SK-N-SH (cell line): ENCODE results near the gene MRAP2. TPM values are rescaled to one million over a fixed set of nuclear protein-coding genes. Genes with fewer than 3 reads are reported as not detected.
"Not testable (repeated sequence)": the region's sequence is repeated elsewhere in the genome, so short reads cannot be mapped to it uniquely, and the experiment has no call there.

Experiments used
- CTCF ChIA-PET: fragments of 300-600, 350-600 bp; formaldehyde crosslinking; extraction: SDS; loops from one replicate; lab custom pipeline; 2021; lab: Yijun Ruan, JAX
- POLR2A ChIA-PET: fragments of 350-600 bp; sonication (Branson Sonifier 250); formaldehyde crosslinking; extraction: SDS; loops from one replicate; lab custom pipeline; 2020; ENCODE audit warnings: antibody characterized with exemption, inconsistent platforms; lab: Yijun Ruan, JAX
- DNase-seq: peaks from one replicate; pipeline ENCODE4 v3.0.0; 2012
- H2AFZ ChIP-seq: fragments of 200-600 bp; sonication (generic); 2 replicates; pipeline ENCODE4 v1.8.1; 2016; ENCODE audit warnings: antibody characterized with exemption, mild to moderate bottlenecking, low read depth
- H3F3A ChIP-seq: fragments of 200-600 bp; sonication (generic); replicated peaks from 2 replicates; pipeline ENCODE3; 2016; ENCODE audit warnings: antibody characterized with exemption, mild to moderate bottlenecking; ENCODE audit not compliant: insufficient read depth
- H3K27ac ChIP-seq, 2 experiments: fragments of 200-500 bp in 1 of 2; fragments of 200-600 bp in 1 of 2; sonication (Bioruptor generic) in 1 of 2; sonication (generic), shearing (Covaris generic) in 1 of 2; 2 replicates each; pipeline versions ENCODE4 v1.5.1 to v1.6.1; 2014 to 2016; ENCODE audit warnings: low read depth in 2 of 2, inconsistent platforms in 1 of 2, low read length in 1 of 2, mild to moderate bottlenecking in 1 of 2, mixed read lengths in 1 of 2
- H3K27me3 ChIP-seq: fragments of 200-600 bp; sonication (generic), shearing (Covaris generic); 2 replicates; pipeline ENCODE4 v1.6.1; 2016; ENCODE audit warnings: mixed run types; ENCODE audit not compliant: insufficient read depth
- H3K36me3 ChIP-seq, 2 experiments: fragments of 200-500 bp in 1 of 2; fragments of 200-600 bp in 1 of 2; sonication (Bioruptor generic) in 1 of 2; sonication (generic) in 1 of 2; replicated peaks in 1 of 2; 2 replicates each; pipeline versions ENCODE3 to v1.5.1; 2014 to 2016; ENCODE audit warnings: low read length in 1 of 2, mild to moderate bottlenecking in 1 of 2; ENCODE audit not compliant: insufficient read depth in 2 of 2, control insufficient read depth in 1 of 2
- H3K4me1 ChIP-seq, 2 experiments: fragments of 200-500 bp in 1 of 2; fragments of 200-600 bp in 1 of 2; sonication (Bioruptor generic) in 1 of 2; sonication (generic), shearing (Covaris generic) in 1 of 2; 2 replicates each; pipeline versions ENCODE4 v1.5.1 to v1.6.1; 2014 to 2016; ENCODE audit warnings: low read depth in 1 of 2, low read length in 1 of 2, mixed run types in 1 of 2; ENCODE audit not compliant: insufficient read depth in 2 of 2, control insufficient read depth in 1 of 2
- H3K4me2 ChIP-seq: fragments of 200-600 bp; sonication (generic), shearing (Covaris generic); 2 replicates; pipeline ENCODE4 v1.6.1; 2017; ENCODE audit warnings: mixed run types
- H3K4me3 ChIP-seq, 2 experiments: fragments of 200-500 bp in 1 of 2; fragments of 200-600 bp in 1 of 2; sonication (Bioruptor generic) in 1 of 2; sonication (generic), shearing (Covaris generic) in 1 of 2; 2 replicates each; pipeline versions ENCODE4 v1.5.1 to v1.8.1; 2014 to 2016; ENCODE audit warnings: low read depth in 2 of 2, inconsistent platforms in 1 of 2, low read length in 1 of 2, mild to moderate bottlenecking in 1 of 2, mixed read lengths in 1 of 2, moderate library complexity in 1 of 2
- H3K79me2 ChIP-seq: fragments of 200-600 bp; sonication (generic); 2 replicates; pipeline ENCODE4 v1.8.1; 2017; ENCODE audit warnings: mild to moderate bottlenecking; ENCODE audit not compliant: insufficient read depth
- H3K9ac ChIP-seq: fragments of 200-600 bp; sonication (generic); 2 replicates; pipeline ENCODE4 v1.6.1; 2017; ENCODE audit warnings: mixed run types
- H3K9me2 ChIP-seq: fragments of 200-600 bp; sonication (generic); 2 replicates; pipeline ENCODE4 v1.6.1; 2017; ENCODE audit warnings: mixed run types
- H3K9me3 ChIP-seq: fragments of 200-600 bp; sonication (generic); 2 replicates; pipeline ENCODE4 v1.6.1; 2017; ENCODE audit warnings: mixed run types, mild to moderate bottlenecking, moderate library complexity
- H4K20me1 ChIP-seq: fragments of 200-600 bp; sonication (generic); 2 replicates; pipeline ENCODE4 v1.6.1; 2017; ENCODE audit warnings: mild to moderate bottlenecking, mixed run types; ENCODE audit not compliant: insufficient read depth
- CTCF ChIP-seq: fragments of 200-600 bp; sonication (generic); IDR thresholded peaks from 2 replicates; pipeline ENCODE4 v1.6.1; 2017; ENCODE audit warnings: antibody characterized with exemption, mild to moderate bottlenecking, moderate library complexity
- EP300 ChIP-seq, 2 experiments: IDR thresholded peaks; 2 replicates each; pipeline versions ENCODE4 v1.4.0 to v1.6.1; 2012; ENCODE audit warnings: borderline replicate concordance in 1 of 2, low read depth in 1 of 2, low read length in 1 of 2
- FOSL2 ChIP-seq: IDR thresholded peaks from 2 replicates; pipeline ENCODE4 v1.4.0; 2012; ENCODE audit warnings: low read depth, mild to moderate bottlenecking, moderate library complexity, borderline replicate concordance
- FOXJ3 ChIP-seq: sonication (generic); formaldehyde crosslinking; IDR thresholded peaks from 2 replicates; pipeline ENCODE4 v1.5.1; 2020; ENCODE audit warnings: mild to moderate bottlenecking, missing genetic modification reagents
- FOXM1 ChIP-seq: IDR thresholded peaks from 2 replicates; pipeline ENCODE4 v1.4.0; 2012; ENCODE audit warnings: low read depth, mild to moderate bottlenecking
- GABPA ChIP-seq: IDR thresholded peaks from 2 replicates; pipeline ENCODE4 v1.4.0; 2012; ENCODE audit warnings: low read depth, mild to moderate bottlenecking
- IRF3 ChIP-seq: fragments of 150-350 bp; IDR thresholded peaks from 2 replicates; pipeline ENCODE4 v1.6.1; 2016; ENCODE audit warnings: mild to moderate bottlenecking, low read depth, low read length
- MEF2A ChIP-seq: IDR thresholded peaks from 2 replicates; pipeline ENCODE4 v1.4.0; 2012; ENCODE audit warnings: low read depth, borderline replicate concordance
- NFIC ChIP-seq: IDR thresholded peaks from 2 replicates; pipeline ENCODE4 v1.4.0; 2012; ENCODE audit warnings: borderline replicate concordance
- NRF1 ChIP-seq: IDR thresholded peaks from 2 replicates; pipeline ENCODE4 v1.6.1; 2012; ENCODE audit warnings: low read depth, mild to moderate bottlenecking, low read length
- RAD21 ChIP-seq: IDR thresholded peaks from 2 replicates; pipeline ENCODE4 v1.6.1; 2012; ENCODE audit warnings: mild to moderate bottlenecking, low read length
- RXRA ChIP-seq: IDR thresholded peaks from 2 replicates; pipeline ENCODE4 v1.4.0; 2012; ENCODE audit warnings: low read depth, mild to moderate bottlenecking, borderline replicate concordance
- SIN3A ChIP-seq: IDR thresholded peaks from 2 replicates; pipeline ENCODE4 v1.6.1; 2012; ENCODE audit warnings: low read depth, mild to moderate bottlenecking, low read length, moderate library complexity, borderline replicate concordance
- TCF12 ChIP-seq: IDR thresholded peaks from 2 replicates; pipeline ENCODE4 v1.4.0; 2012
- TEAD4 ChIP-seq: IDR thresholded peaks from 2 replicates; pipeline ENCODE4 v1.4.0; 2012; ENCODE audit warnings: mild to moderate bottlenecking, borderline replicate concordance; ENCODE audit not compliant: insufficient read depth
- YY1 ChIP-seq: IDR thresholded peaks from 2 replicates; pipeline ENCODE4 v1.4.0; 2012; ENCODE audit warnings: low read depth, mild to moderate bottlenecking
- WGBS: methylation state at CpG from one replicate; pipeline ENCODE4 v1.1.6; 2017; ENCODE audit warnings: low lambda C conversion rate; 5-methylcytosine and 5-hydroxymethylcytosine counted together
- polyA plus RNA-seq, 3 experiments: library from polyadenylated mRNA; depleted of rRNA; stranded (reverse); fragments of >200 nt; gene quantifications; 2 replicates each; pipeline ENCODE4 v1.2.3, GENCODE V29; 2012

The MRAP2 gene
- polyA plus RNA-seq, 1 of the 3 experiments (the other 2 are of a cell fraction), result 0.12 TPM

DNA sequence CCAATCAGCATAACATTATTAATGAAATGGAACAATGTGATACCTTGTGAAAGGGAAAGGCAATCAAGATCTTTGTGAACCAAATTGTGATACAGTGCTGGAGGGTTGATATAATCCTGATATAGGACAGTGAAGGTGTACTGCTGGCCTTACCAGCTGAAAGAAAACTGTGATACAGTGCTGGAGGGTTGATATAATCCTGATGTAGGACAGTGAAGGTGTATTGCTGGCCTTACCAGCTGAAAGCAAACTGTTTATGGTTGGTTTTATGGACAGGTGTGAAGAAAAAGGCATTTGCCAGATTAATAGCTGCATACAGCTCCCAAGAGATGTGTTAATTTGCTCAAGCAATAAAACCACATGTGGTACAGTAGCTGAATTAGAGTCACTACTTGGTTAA lies 73.9 kb downstream of the MRAP2 start:
- H3K9me2 ChIP-seq, result no peaks in the 10 kb centered on the region
- H4K20me1 ChIP-seq, result no peaks in the 10 kb centered on the region
- H3K4me1 ChIP-seq, result peaks cover 2 to 9% of the 10 kb centered on the region in 2 experiments; a peak in 2 of 4 replicates
- POLR2A ChIA-PET, result no interaction called here
- TF ChIP-seq EP300 (IDR thresholded peaks at IDR 0.05; ENCODE audit: borderline replicate concordance in 1 of 2, low read depth in 1 of 2, low read length in 1 of 2), result no peak
- no peak for TF ChIP-seq GABPA
- no peak overlapping the region for H3K4me2 ChIP-seq
- no peak overlapping the region for H3K27ac ChIP-seq
- H3K36me3 ChIP-seq, result no peaks in the 10 kb centered on the region
- H3K9me3 ChIP-seq, result no peaks in the 10 kb centered on the region
- DNase-seq, result no peak
- no peaks in the 10 kb centered on the region for H3K27me3 ChIP-seq
- H3F3A ChIP-seq, result peaks cover 4% of the 10 kb centered on the region
- H3K79me2 ChIP-seq, result no peaks in the 10 kb centered on the region
- no peak overlapping the region for H3K4me3 ChIP-seq
- no peak overlapping the region for H3K9ac ChIP-seq
- CTCF ChIA-PET, result no interaction called here
- H2AFZ ChIP-seq, result no peak overlapping the region

- H4K20me1 ChIP-seq, CTCF ChIA-PET, H2AFZ ChIP-seq, H3K9me3 ChIP-seq, H3K79me2 ChIP-seq, H3K27ac ChIP-seq, H3K4me1 ChIP-seq, H3K9ac ChIP-seq, POLR2A ChIA-PET, H3K27me3 ChIP-seq, H3F3A ChIP-seq, H3K4me3 ChIP-seq, DNase-seq, H3K9me2 ChIP-seq, H3K4me2 ChIP-seq, H3K36me3 ChIP-seq: not testable (repeated sequence)
- WGBS, result 36% methylated on average over 1 of the region's 1 CpG
Observed at GRCh38 chr6:84111351-84111750, 77.8 kb downstream of the MRAP2 start.

- DNase-seq, H2AFZ ChIP-seq, CTCF ChIA-PET, H3K79me2 ChIP-seq, H3K4me3 ChIP-seq, H3K4me1 ChIP-seq, H3K27me3 ChIP-seq, H3K36me3 ChIP-seq, POLR2A ChIA-PET, H3K9me2 ChIP-seq, H3K9ac ChIP-seq, H3F3A ChIP-seq, H4K20me1 ChIP-seq, H3K4me2 ChIP-seq, H3K9me3 ChIP-seq, H3K27ac ChIP-seq: not testable (repeated sequence)
- WGBS, result 62% methylated on average over 3 of the region's 8 CpGs
Observed at GRCh38 chr6:84114933-84115594, 81.5 kb downstream of the MRAP2 start.

DNA sequence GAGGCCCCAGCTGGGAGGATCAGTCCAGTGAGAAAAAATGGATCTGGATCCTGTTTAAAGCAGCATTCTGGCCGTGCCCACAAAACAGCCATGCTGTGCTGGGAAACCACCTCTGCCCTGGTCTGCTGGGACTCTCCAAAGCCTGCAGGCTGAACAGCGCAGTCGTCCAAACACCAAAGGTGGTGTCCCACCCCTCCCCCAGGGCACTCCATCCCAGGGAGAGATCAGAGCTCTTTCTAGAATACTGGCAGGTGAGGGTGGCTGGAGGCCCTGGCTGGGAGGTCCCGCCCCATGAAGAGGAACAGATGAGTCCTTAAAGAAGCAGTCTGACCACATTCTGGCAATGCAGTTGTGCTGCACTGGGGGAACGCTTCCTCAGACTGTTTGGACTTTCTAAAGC lies 84.6 kb downstream of the MRAP2 start:
- H3K4me2 ChIP-seq, result no peak overlapping the region
- ChIA-PET CTCF (no interaction called here), POLR2A (no interaction called here)
- H3K4me1 ChIP-seq, result no peaks in the 10 kb centered on the region
- no peaks in the 10 kb centered on the region for H3K36me3 ChIP-seq
- H3F3A ChIP-seq, result no peaks in the 10 kb centered on the region
- no peak for DNase-seq
- 82% methylated on average over 4 of the region's 5 CpGs for WGBS
- H3K79me2 ChIP-seq, result no peaks in the 10 kb centered on the region
- H3K27me3 ChIP-seq, result no peaks in the 10 kb centered on the region
- no peak overlapping the region for H3K27ac ChIP-seq
- H4K20me1 ChIP-seq, result no peaks in the 10 kb centered on the region
- H3K9me3 ChIP-seq, result no peaks in the 10 kb centered on the region
- H3K9ac ChIP-seq, result no peak overlapping the region
- H3K4me3 ChIP-seq, result no peak overlapping the region
- H2AFZ ChIP-seq, result no peak overlapping the region
- H3K9me2 ChIP-seq, result no peaks in the 10 kb centered on the region
- TF ChIP-seq FOXJ3 (CRISPR knock-in tag), result no peak
- TF ChIP-seq MEF2A, result no peak
- TF ChIP-seq TCF12, result no peak
- no peak for TF ChIP-seq EP300 (IDR thresholded peaks at IDR 0.05; ENCODE audit: borderline replicate concordance in 1 of 2, low read depth in 1 of 2, low read length in 1 of 2)
- no peak for TF ChIP-seq RXRA
- TF ChIP-seq YY1, result no peak
- TF ChIP-seq FOSL2, result no peak
- TF ChIP-seq SIN3A, result no peak
- no peak for TF ChIP-seq NFIC
- no peak for TF ChIP-seq NRF1
- no peak for TF ChIP-seq TEAD4
- no peak for TF ChIP-seq RAD21
- TF ChIP-seq IRF3, result no peak
- TF ChIP-seq FOXM1, result no peak
- TF ChIP-seq CTCF, result no peak
